SK-N-SH (cell line): Measurements from ENCODE around the gene PROM1. TPM values are rescaled to one million over a fixed set of nuclear protein-coding genes. Genes with fewer than 3 reads are reported as not detected.

Source experiments
- CTCF ChIA-PET: fragments of 300-600, 350-600 bp; formaldehyde crosslinking; extraction: SDS; loops from one replicate; lab custom pipeline; 2021; lab: Yijun Ruan, JAX
- POLR2A ChIA-PET: fragments of 350-600 bp; sonication (Branson Sonifier 250); formaldehyde crosslinking; extraction: SDS; loops from one replicate; lab custom pipeline; 2020; ENCODE audit warnings: antibody characterized with exemption, inconsistent platforms; lab: Yijun Ruan, JAX
- DNase-seq: peaks from one replicate; pipeline ENCODE4 v3.0.0; 2012
- H2AFZ ChIP-seq: fragments of 200-600 bp; sonication (generic); 2 replicates; pipeline ENCODE4 v1.8.1; 2016; ENCODE audit warnings: antibody characterized with exemption, mild to moderate bottlenecking, low read depth
- H3F3A ChIP-seq: fragments of 200-600 bp; sonication (generic); replicated peaks from 2 replicates; pipeline ENCODE3; 2016; ENCODE audit warnings: antibody characterized with exemption, mild to moderate bottlenecking; ENCODE audit not compliant: insufficient read depth
- H3K27ac ChIP-seq, 2 experiments: fragments of 200-500 bp in 1 of 2; fragments of 200-600 bp in 1 of 2; sonication (Bioruptor generic) in 1 of 2; sonication (generic), shearing (Covaris generic) in 1 of 2; 2 replicates each; pipeline versions ENCODE4 v1.5.1 to v1.6.1; 2014 to 2016; ENCODE audit warnings: low read depth in 2 of 2, inconsistent platforms in 1 of 2, low read length in 1 of 2, mild to moderate bottlenecking in 1 of 2, mixed read lengths in 1 of 2
- H3K27me3 ChIP-seq: fragments of 200-600 bp; sonication (generic), shearing (Covaris generic); 2 replicates; pipeline ENCODE4 v1.6.1; 2016; ENCODE audit warnings: mixed run types; ENCODE audit not compliant: insufficient read depth
- H3K36me3 ChIP-seq, 2 experiments: fragments of 200-500 bp in 1 of 2; fragments of 200-600 bp in 1 of 2; sonication (Bioruptor generic) in 1 of 2; sonication (generic) in 1 of 2; replicated peaks in 1 of 2; 2 replicates each; pipeline versions ENCODE3 to v1.5.1; 2014 to 2016; ENCODE audit warnings: low read length in 1 of 2, mild to moderate bottlenecking in 1 of 2; ENCODE audit not compliant: insufficient read depth in 2 of 2, control insufficient read depth in 1 of 2
- H3K4me1 ChIP-seq, 2 experiments: fragments of 200-500 bp in 1 of 2; fragments of 200-600 bp in 1 of 2; sonication (Bioruptor generic) in 1 of 2; sonication (generic), shearing (Covaris generic) in 1 of 2; 2 replicates each; pipeline versions ENCODE4 v1.5.1 to v1.6.1; 2014 to 2016; ENCODE audit warnings: low read depth in 1 of 2, low read length in 1 of 2, mixed run types in 1 of 2; ENCODE audit not compliant: insufficient read depth in 2 of 2, control insufficient read depth in 1 of 2
- H3K4me2 ChIP-seq: fragments of 200-600 bp; sonication (generic), shearing (Covaris generic); 2 replicates; pipeline ENCODE4 v1.6.1; 2017; ENCODE audit warnings: mixed run types
- H3K4me3 ChIP-seq, 2 experiments: fragments of 200-500 bp in 1 of 2; fragments of 200-600 bp in 1 of 2; sonication (Bioruptor generic) in 1 of 2; sonication (generic), shearing (Covaris generic) in 1 of 2; 2 replicates each; pipeline versions ENCODE4 v1.5.1 to v1.8.1; 2014 to 2016; ENCODE audit warnings: low read depth in 2 of 2, inconsistent platforms in 1 of 2, low read length in 1 of 2, mild to moderate bottlenecking in 1 of 2, mixed read lengths in 1 of 2, moderate library complexity in 1 of 2
- H3K79me2 ChIP-seq: fragments of 200-600 bp; sonication (generic); 2 replicates; pipeline ENCODE4 v1.8.1; 2017; ENCODE audit warnings: mild to moderate bottlenecking; ENCODE audit not compliant: insufficient read depth
- H3K9ac ChIP-seq: fragments of 200-600 bp; sonication (generic); 2 replicates; pipeline ENCODE4 v1.6.1; 2017; ENCODE audit warnings: mixed run types
- H3K9me2 ChIP-seq: fragments of 200-600 bp; sonication (generic); 2 replicates; pipeline ENCODE4 v1.6.1; 2017; ENCODE audit warnings: mixed run types
- H3K9me3 ChIP-seq: fragments of 200-600 bp; sonication (generic); 2 replicates; pipeline ENCODE4 v1.6.1; 2017; ENCODE audit warnings: mixed run types, mild to moderate bottlenecking, moderate library complexity
- H4K20me1 ChIP-seq: fragments of 200-600 bp; sonication (generic); 2 replicates; pipeline ENCODE4 v1.6.1; 2017; ENCODE audit warnings: mild to moderate bottlenecking, mixed run types; ENCODE audit not compliant: insufficient read depth
- CHD2 ChIP-seq: fragments of 150-350 bp; IDR thresholded peaks from 2 replicates; pipeline ENCODE4 v1.6.1; 2018; ENCODE audit warnings: low read length; ENCODE audit not compliant: partially characterized antibody
- CTCF ChIP-seq: fragments of 200-600 bp; sonication (generic); IDR thresholded peaks from 2 replicates; pipeline ENCODE4 v1.6.1; 2017; ENCODE audit warnings: antibody characterized with exemption, mild to moderate bottlenecking, moderate library complexity
- EP300 ChIP-seq, 2 experiments: IDR thresholded peaks; 2 replicates each; pipeline versions ENCODE4 v1.4.0 to v1.6.1; 2012; ENCODE audit warnings: borderline replicate concordance in 1 of 2, low read depth in 1 of 2, low read length in 1 of 2
- EZH2phosphoT487 ChIP-seq: fragments of 200-600 bp; sonication (generic); IDR thresholded peaks from 2 replicates; pipeline ENCODE4 v1.6.1; 2017; ENCODE audit warnings: low read depth, mixed run types, mild to moderate bottlenecking, antibody characterized with exemption, moderate library complexity, borderline replicate concordance
- FOXM1 ChIP-seq: IDR thresholded peaks from 2 replicates; pipeline ENCODE4 v1.4.0; 2012; ENCODE audit warnings: low read depth, mild to moderate bottlenecking
- GABPA ChIP-seq: IDR thresholded peaks from 2 replicates; pipeline ENCODE4 v1.4.0; 2012; ENCODE audit warnings: low read depth, mild to moderate bottlenecking
- GATA2 ChIP-seq: sonication (generic); formaldehyde crosslinking; IDR thresholded peaks from 2 replicates; pipeline ENCODE4 v1.5.0; 2020; ENCODE audit warnings: mild to moderate bottlenecking, missing genetic modification reagents
- JUND ChIP-seq: IDR thresholded peaks from 2 replicates; pipeline ENCODE4 v1.4.0; 2012
- MAX ChIP-seq: IDR thresholded peaks from 2 replicates; pipeline ENCODE4 v1.4.0; 2012; ENCODE audit warnings: low read depth
- NFIC ChIP-seq: IDR thresholded peaks from 2 replicates; pipeline ENCODE4 v1.4.0; 2012; ENCODE audit warnings: borderline replicate concordance
- NRF1 ChIP-seq: IDR thresholded peaks from 2 replicates; pipeline ENCODE4 v1.6.1; 2012; ENCODE audit warnings: low read depth, mild to moderate bottlenecking, low read length
- PBX3 ChIP-seq: IDR thresholded peaks from 2 replicates; pipeline ENCODE4; 2012
- POLR2AphosphoS5 ChIP-seq: IDR thresholded peaks from 2 replicates; pipeline ENCODE4 v1.6.1; 2012; ENCODE audit warnings: low read depth, low read length
- RAD21 ChIP-seq: IDR thresholded peaks from 2 replicates; pipeline ENCODE4 v1.6.1; 2012; ENCODE audit warnings: mild to moderate bottlenecking, low read length
- SIN3A ChIP-seq: IDR thresholded peaks from 2 replicates; pipeline ENCODE4 v1.6.1; 2012; ENCODE audit warnings: low read depth, mild to moderate bottlenecking, low read length, moderate library complexity, borderline replicate concordance
- TAF1 ChIP-seq: IDR thresholded peaks from 2 replicates; pipeline ENCODE4 v1.6.1; 2012; ENCODE audit warnings: low read depth, mild to moderate bottlenecking, low read length, moderate library complexity, borderline replicate concordance
- TEAD4 ChIP-seq: IDR thresholded peaks from 2 replicates; pipeline ENCODE4 v1.4.0; 2012; ENCODE audit warnings: mild to moderate bottlenecking, borderline replicate concordance; ENCODE audit not compliant: insufficient read depth
- WGBS: methylation state at CpG from one replicate; pipeline ENCODE4 v1.1.6; 2017; ENCODE audit warnings: low lambda C conversion rate; 5-methylcytosine and 5-hydroxymethylcytosine counted together
- polyA plus RNA-seq, 3 experiments: library from polyadenylated mRNA; depleted of rRNA; stranded (reverse); fragments of >200 nt; gene quantifications; 2 replicates each; pipeline ENCODE4 v1.2.3, GENCODE V29; 2012
- TF ChIP-seq, protein P1 (sequence below): fragments of 150-350 bp; IDR thresholded peaks from 2 replicates; pipeline ENCODE4 v1.6.1; 2017; ENCODE audit warnings: antibody characterized with exemption, low read length, low read depth, borderline replicate concordance

The PROM1 gene
- polyA plus RNA-seq, 1 of the 3 experiments (the other 2 are of a cell fraction) = not detected

GRCh38 chr4:15986907-15987306 is 96.9 kb downstream of the PROM1 start (continued):
- TF ChIP-seq TEAD4 = no peak
- no peak for TF ChIP-seq NFIC
- no peak for TF ChIP-seq POLR2AphosphoS5
- TF ChIP-seq SIN3A = no peak
- no peak for TF ChIP-seq RAD21
- TF ChIP-seq MAX = no peak
- TF ChIP-seq GABPA = no peak

DNA sequence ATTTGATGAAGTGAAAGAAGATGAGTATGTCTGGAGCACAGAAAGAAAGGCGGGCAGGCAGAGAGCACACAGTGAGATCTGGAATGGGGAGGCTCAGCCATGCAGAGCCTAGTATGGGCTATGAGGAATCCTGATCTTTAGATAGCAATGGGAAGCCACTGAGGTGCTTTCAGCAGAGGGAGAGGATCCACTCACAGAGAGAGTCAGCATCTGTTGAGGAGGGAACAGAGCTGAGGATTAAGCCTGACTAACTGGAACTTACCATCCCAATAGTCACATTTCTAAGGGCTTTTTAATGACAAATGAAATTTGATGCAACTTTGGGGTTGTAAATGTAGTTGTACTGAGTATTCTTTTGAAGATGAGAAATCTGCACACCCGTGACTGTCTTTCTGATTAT is 100.2 kb downstream of the PROM1 start:
- Histone ChIP-seq H2AFZ (no peak overlapping the region), H3K9me3 (no peaks in the 10 kb centered on the region), H3K9ac (no peak overlapping the region), H3K9me2 (no peaks in the 10 kb centered on the region), H3K79me2 (no peaks in the 10 kb centered on the region), H4K20me1 (no peaks in the 10 kb centered on the region), H3K4me2 (no peak overlapping the region), H3K4me1 (peaks cover 0 to 3% of the 10 kb centered on the region in 2 experiments; a peak in 1 of 4 replicates), H3K27me3 (no peaks in the 10 kb centered on the region; the same call in 1 of the 2 replicates), H3K27ac (no peak overlapping the region), H3K36me3 (no peaks in the 10 kb centered on the region), H3F3A (no peaks in the 10 kb centered on the region), H3K4me3 (no peak overlapping the region)
- no peak for DNase-seq
- ChIA-PET CTCF (interaction anchor here (1.0 to 1.9 kb wide), 3 partner anchors 18 to 178 kb away, joined by 3 to 11 read pairs (median 3); no protein-coding TSS in a partner anchor), POLR2A (no interaction called here)
- TF ChIP-seq NRF1 (no peak), FOXM1 (no peak), TAF1 (no peak), CHD2 (no peak), EP300 (IDR thresholded peaks at IDR 0.05; ENCODE audit: borderline replicate concordance in 1 of 2, low read depth in 1 of 2, low read length in 1 of 2) (no peak), JUND (no peak), SIN3A (no peak), RAD21 (no peak), PBX3 (no peak), GATA2 (no peak), EZH2phosphoT487 (no peak), CTCF (no peak)
- TF ChIP-seq, protein P1, sequence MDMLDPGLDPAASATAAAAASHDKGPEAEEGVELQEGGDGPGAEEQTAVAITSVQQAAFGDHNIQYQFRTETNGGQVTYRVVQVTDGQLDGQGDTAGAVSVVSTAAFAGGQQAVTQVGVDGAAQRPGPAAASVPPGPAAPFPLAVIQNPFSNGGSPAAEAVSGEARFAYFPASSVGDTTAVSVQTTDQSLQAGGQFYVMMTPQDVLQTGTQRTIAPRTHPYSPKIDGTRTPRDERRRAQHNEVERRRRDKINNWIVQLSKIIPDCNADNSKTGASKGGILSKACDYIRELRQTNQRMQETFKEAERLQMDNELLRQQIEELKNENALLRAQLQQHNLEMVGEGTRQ = no peak
- WGBS = 60% methylated on average over 2 of the region's 2 CpGs
